ENCODE results near the gene LAMTOR1. TPM values are rescaled to one million over a fixed set of nuclear protein-coding genes. Genes with fewer than 3 reads are reported as not detected.

Gene LAMTOR1
- total and polyA plus RNA-seq, 2 of the 8 experiments (the other 6 are each of a cell fraction or from before 2014, with no cell fraction given), result 82.1 to 160 TPM

DNA sequence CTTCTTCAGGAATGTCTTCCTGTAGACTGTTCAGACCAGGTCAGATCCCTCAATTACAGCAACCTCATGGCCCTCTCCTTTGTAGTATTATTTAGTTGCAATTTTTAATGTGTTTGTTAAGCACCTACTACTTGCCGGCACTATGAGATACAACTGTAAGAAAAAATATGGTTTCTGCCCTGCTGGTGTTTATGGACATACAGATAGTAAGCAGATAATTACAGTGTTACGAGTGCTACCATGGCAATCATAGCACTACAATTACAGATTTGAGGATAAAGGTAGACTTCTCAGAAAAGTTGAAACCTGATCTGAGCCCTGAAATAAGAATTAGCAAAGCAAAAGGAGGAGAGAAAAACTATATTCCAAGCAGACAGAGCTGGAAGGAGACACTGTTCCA, 19.7 kb downstream of the LAMTOR1 start:
- H3K23me2 ChIP-seq (ENCODE audit: low read depth, low read length), result peaks cover 4% of the 10 kb centered on the region; the same call in 1 of the 2 replicates
- H3K79me1 ChIP-seq (ENCODE audit: low read depth, low read length), result no peaks in the 10 kb centered on the region
- no peak overlapping the region for H2BK120ac ChIP-seq (replicated peaks; ENCODE audit: low read depth, low read length)
- no peak overlapping the region for H3K23ac ChIP-seq (ENCODE audit: insufficient read length)
- CTCF ChIA-PET (ENCODE audit: partially characterized antibody), result interaction anchor here (3.9 kb wide), 1 partner anchor 58 kb away, joined by 44 read pairs; no protein-coding TSS in a partner anchor
- H2BK15ac ChIP-seq (ENCODE audit: low read length), result no peak overlapping the region
- H3K4ac ChIP-seq (replicated peaks; ENCODE audit: insufficient read length, low read depth, low read length), result no peak overlapping the region
- no peak overlapping the region for H3K9ac ChIP-seq (replicated peaks in 1 of 4; ENCODE audit: extremely low read depth in 1 of 4, low read depth in 3 of 4, low read length in 3 of 4)
- H3K4me3 ChIP-seq (ENCODE audit: extremely low read depth in 1 of 4, insufficient read depth in 2 of 4, low read depth in 3 of 4, low read length in 4 of 4), result no peak overlapping the region
- no peak overlapping the region for H2AFZ ChIP-seq (ENCODE audit: low read length)
- POLR2A ChIA-PET (ENCODE audit: partially characterized antibody), result interaction anchor here (6.7 to 8.4 kb wide), 2 partner anchors 13 to 44 kb away, joined by 33 to 144 read pairs; partner anchors contain the start of gene LAMTOR1
- DNase-seq (ENCODE audit: low read depth in 1 of 2, low spot score in 2 of 2) (no peak), FAIRE-seq (no peak)
- H2BK12ac ChIP-seq (ENCODE audit: low read depth, low read length), result no peak overlapping the region
- no peak overlapping the region for H3K4me2 ChIP-seq (ENCODE audit: insufficient read depth in 1 of 2, low read depth in 2 of 2, low read length in 2 of 2)
- peaks cover 0 to 2% (median 0%) of the 10 kb centered on the region in 4 experiments; a peak in 3 of 7 replicates for H3K4me1 ChIP-seq (replicated peaks in 1 of 4; ENCODE audit: control insufficient read depth in 3 of 4, insufficient read depth in 4 of 4, low read length in 3 of 4)
- H4K91ac ChIP-seq (replicated peaks; ENCODE audit: insufficient read length, low read length), result no peak overlapping the region
- no peak overlapping the region for H2AK5ac ChIP-seq (ENCODE audit: low read depth, low read length)
- no peak overlapping the region for H2BK20ac ChIP-seq (ENCODE audit: low read length)
- H4K8ac ChIP-seq (ENCODE audit: extremely low read depth, insufficient read depth, low read length), result no peak overlapping the region
- H3K56ac ChIP-seq (replicated peaks; ENCODE audit: insufficient read length, low read depth, low read length), result no peak overlapping the region
- peaks cover 6 to 16% of the 10 kb centered on the region in 2 experiments; a peak in 3 of 4 replicates for H3K79me2 ChIP-seq (ENCODE audit: control insufficient read depth in 1 of 2, insufficient read depth in 2 of 2, low read length in 2 of 2)
- peaks cover 0 to 4% (median 0%) of the 10 kb centered on the region in 4 experiments; a peak in 2 of 8 replicates for H3K36me3 ChIP-seq (ENCODE audit: control insufficient read depth in 2 of 4, insufficient read depth in 4 of 4, low read length in 3 of 4)
- TF ChIP-seq ASH2L (IDR thresholded peaks at IDR 0.05; ENCODE audit: low read length) (no peak), RBBP5 (IDR thresholded peaks at IDR 0.05; ENCODE audit: borderline replicate concordance, low read depth, low read length) (no peak)
- H4K5ac ChIP-seq (ENCODE audit: insufficient read length, low read depth, low read length), result no peak overlapping the region
- no peaks in the 10 kb centered on the region for H3K9me3 ChIP-seq (ENCODE audit: insufficient read depth in 2 of 2, low read depth in 1 of 2, low read length in 1 of 2)
- 81% methylated on average over 2 of the region's 2 CpGs; no CpG with 5 or more reads in 1 of the 2 experiments for WGBS, 2 experiments (ENCODE audit: extremely low coverage in 1 of 2, insufficient coverage in 1 of 2, insufficient read length in 1 of 2, insufficient replicate concordance in 2 of 2, low coverage in 1 of 2, low lambda C conversion rate in 2 of 2, missing lambda C conversion rate in 1 of 2)
- H3K27ac ChIP-seq (ENCODE audit: low read depth, low read length), result no peak overlapping the region
- no peaks in the 10 kb centered on the region for H3K27me3 ChIP-seq (replicated peaks in 1 of 4; ENCODE audit: control insufficient read depth in 3 of 4, extremely low read depth in 1 of 4, insufficient read depth in 3 of 4, low read length in 3 of 4)
- peaks cover 2 to 4% of the 10 kb centered on the region in 2 experiments for H4K20me1 ChIP-seq (replicated peaks in 1 of 2; ENCODE audit: control insufficient read depth in 1 of 2, insufficient read depth in 2 of 2, low read length in 2 of 2)
- H3K18ac ChIP-seq (ENCODE audit: extremely low read depth, low read length), result no peak overlapping the region
- H3K14ac ChIP-seq (ENCODE audit: insufficient read length), result no peak overlapping the region
- H2BK5ac ChIP-seq (ENCODE audit: low read depth, low read length), result no peak overlapping the region
